Esophagus squamous epithelium (tissue), 5 donors: Measurements from ENCODE around the gene TROAP. TPM values are rescaled to one million over a fixed set of nuclear protein-coding genes. Genes with fewer than 3 reads are reported as not detected.
"Not testable (repeated sequence)": the region's sequence is repeated elsewhere in the genome, so short reads cannot be mapped to it uniquely, and the experiment has no call there.

Experiments
- DNase-seq: peaks from one replicate; lab custom pipeline; 2025; lab: John Stamatoyannopoulos, UW
- H3K27ac ChIP-seq, 4 donors: fragments of 200-600 bp; sonication (generic); one replicate each; pipeline ENCODE4 v1.5.1; 2016 to 2019; ENCODE audit warnings: mild to moderate bottlenecking in 1 of 4
- H3K27me3 ChIP-seq, 4 donors: fragments of 200-600 bp; sonication (generic); 1 replicate in 3 of 4; 2 replicates in 1 of 4; pipeline versions ENCODE4 v1.5.1 to v1.6.0; 2017 to 2021; ENCODE audit warnings: antibody characterized with exemption in 1 of 4
- H3K36me3 ChIP-seq, 3 donors: fragments of 200-600 bp; sonication (generic); one replicate each; pipeline ENCODE4 v1.5.1; 2016 to 2019
- H3K4me1 ChIP-seq, 3 donors: fragments of 200-600 bp; sonication (generic); one replicate each; pipeline ENCODE4 v1.5.1; 2017 to 2019
- H3K4me3 ChIP-seq, 4 donors: fragments of 200-600 bp; sonication (generic); 1 replicate in 3 of 4; 2 replicates in 1 of 4; pipeline ENCODE4 v1.5.1; 2016 to 2019; ENCODE audit warnings: mild to moderate bottlenecking in 2 of 4, moderate library complexity in 1 of 4
- H3K9me3 ChIP-seq, 3 donors: fragments of 200-600 bp; sonication (generic); one replicate each; pipeline ENCODE4 v1.5.1; 2016 to 2019
- POLR2A ChIP-seq, 4 donors: fragments of 450-650 bp; IDR thresholded peaks; one replicate each; pipeline ENCODE4 v1.6.1; 2017; ENCODE audit warnings: antibody characterized with exemption in 4 of 4, mild to moderate bottlenecking in 4 of 4, moderate library complexity in 3 of 4
- WGBS, 2 donors: methylation state at CpG; one replicate each; pipeline ENCODE4 v1.1.5; 2018; 5-methylcytosine and 5-hydroxymethylcytosine counted together
- intact Hi-C: fragments of 100-400 bp; cut with DNase I; formaldehyde crosslinking; loops from one replicate; pipeline ENCODE4 v1.15.0; 2022
- total RNA-seq, 4 donors: library from RNA; depleted of rRNA; stranded (reverse); fragments of >200 nt; gene quantifications; one replicate each; pipeline ENCODE4 v1.1.0, GENCODE V29; 2016
- TF ChIP-seq, protein P1 (sequence below), 6 experiments: fragments of 450-650 bp in 4 of 6; fragments of 200-600 bp in 2 of 6; sonication (generic) in 2 of 6; IDR thresholded peaks; one replicate each; pipeline ENCODE4 v1.5.1; 2016 to 2019; ENCODE audit warnings: antibody characterized with exemption in 6 of 6, mild to moderate bottlenecking in 4 of 6, moderate library complexity in 4 of 6
- donor health status: DM: yes; HTN: yes; CAD: no.

TROAP gene
- total RNA-seq, 4 donors from 2014 or later: 4.6 to 17.5 (median 8.8) TPM

DNA sequence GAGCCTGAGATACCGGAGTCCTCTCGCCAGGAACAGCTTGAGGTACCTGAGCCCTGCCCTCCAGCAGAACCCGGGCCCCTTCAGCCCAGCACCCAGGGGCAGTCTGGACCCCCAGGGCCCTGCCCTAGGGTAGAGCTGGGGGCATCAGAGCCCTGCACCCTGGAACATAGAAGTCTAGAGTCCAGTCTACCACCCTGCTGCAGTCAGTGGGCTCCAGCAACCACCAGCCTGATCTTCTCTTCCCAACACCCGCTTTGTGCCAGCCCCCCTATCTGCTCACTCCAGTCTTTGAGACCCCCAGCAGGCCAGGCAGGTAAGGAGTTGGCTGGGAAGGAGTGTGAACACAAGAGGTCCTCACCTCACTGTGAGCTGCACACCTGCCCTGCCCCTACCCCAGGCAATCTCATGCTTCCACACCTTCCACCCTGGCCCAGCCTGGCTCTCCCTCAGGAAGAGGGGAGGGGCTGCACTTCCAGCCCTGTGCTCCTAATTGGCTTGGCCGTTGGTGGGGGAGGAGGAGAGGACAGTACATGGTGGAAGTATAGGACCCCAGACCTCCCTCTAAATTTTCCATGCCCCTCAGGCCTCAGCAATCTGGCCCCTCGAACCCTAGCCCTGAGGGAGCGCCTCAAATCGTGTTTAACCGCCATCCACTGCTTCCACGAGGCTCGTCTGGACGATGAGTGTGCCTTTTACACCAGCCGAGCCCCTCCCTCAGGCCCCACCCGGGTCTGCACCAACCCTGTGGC, 7.8 kb downstream of the TROAP start:
- no peak for DNase-seq
- 60% methylated on average over 5 of the region's 14 CpGs; no CpG with 5 or more reads in 1 of the 2 donors for WGBS, 2 donors
- H3K27ac ChIP-seq: no peak overlapping the region
- intact Hi-C loops: no loop called here
- peaks cover 0 to 17% (median 5%) of the 10 kb centered on the region in 3 donors for H3K4me1 ChIP-seq
- peaks cover 2 to 53% (median 10%) of the 10 kb centered on the region in 4 donors for H3K27me3 ChIP-seq
- H3K36me3 ChIP-seq: peaks cover 0 to 8% (median 0%) of the 10 kb centered on the region in 3 donors
- no peaks in the 10 kb centered on the region for H3K9me3 ChIP-seq
- no peak overlapping the region for H3K4me3 ChIP-seq
- TF ChIP-seq POLR2A (IDR thresholded peaks at IDR 0.05): no peak
- TF ChIP-seq, protein P1, sequence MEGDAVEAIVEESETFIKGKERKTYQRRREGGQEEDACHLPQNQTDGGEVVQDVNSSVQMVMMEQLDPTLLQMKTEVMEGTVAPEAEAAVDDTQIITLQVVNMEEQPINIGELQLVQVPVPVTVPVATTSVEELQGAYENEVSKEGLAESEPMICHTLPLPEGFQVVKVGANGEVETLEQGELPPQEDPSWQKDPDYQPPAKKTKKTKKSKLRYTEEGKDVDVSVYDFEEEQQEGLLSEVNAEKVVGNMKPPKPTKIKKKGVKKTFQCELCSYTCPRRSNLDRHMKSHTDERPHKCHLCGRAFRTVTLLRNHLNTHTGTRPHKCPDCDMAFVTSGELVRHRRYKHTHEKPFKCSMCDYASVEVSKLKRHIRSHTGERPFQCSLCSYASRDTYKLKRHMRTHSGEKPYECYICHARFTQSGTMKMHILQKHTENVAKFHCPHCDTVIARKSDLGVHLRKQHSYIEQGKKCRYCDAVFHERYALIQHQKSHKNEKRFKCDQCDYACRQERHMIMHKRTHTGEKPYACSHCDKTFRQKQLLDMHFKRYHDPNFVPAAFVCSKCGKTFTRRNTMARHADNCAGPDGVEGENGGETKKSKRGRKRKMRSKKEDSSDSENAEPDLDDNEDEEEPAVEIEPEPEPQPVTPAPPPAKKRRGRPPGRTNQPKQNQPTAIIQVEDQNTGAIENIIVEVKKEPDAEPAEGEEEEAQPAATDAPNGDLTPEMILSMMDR (IDR thresholded peaks at IDR 0.05): no peak

DNA sequence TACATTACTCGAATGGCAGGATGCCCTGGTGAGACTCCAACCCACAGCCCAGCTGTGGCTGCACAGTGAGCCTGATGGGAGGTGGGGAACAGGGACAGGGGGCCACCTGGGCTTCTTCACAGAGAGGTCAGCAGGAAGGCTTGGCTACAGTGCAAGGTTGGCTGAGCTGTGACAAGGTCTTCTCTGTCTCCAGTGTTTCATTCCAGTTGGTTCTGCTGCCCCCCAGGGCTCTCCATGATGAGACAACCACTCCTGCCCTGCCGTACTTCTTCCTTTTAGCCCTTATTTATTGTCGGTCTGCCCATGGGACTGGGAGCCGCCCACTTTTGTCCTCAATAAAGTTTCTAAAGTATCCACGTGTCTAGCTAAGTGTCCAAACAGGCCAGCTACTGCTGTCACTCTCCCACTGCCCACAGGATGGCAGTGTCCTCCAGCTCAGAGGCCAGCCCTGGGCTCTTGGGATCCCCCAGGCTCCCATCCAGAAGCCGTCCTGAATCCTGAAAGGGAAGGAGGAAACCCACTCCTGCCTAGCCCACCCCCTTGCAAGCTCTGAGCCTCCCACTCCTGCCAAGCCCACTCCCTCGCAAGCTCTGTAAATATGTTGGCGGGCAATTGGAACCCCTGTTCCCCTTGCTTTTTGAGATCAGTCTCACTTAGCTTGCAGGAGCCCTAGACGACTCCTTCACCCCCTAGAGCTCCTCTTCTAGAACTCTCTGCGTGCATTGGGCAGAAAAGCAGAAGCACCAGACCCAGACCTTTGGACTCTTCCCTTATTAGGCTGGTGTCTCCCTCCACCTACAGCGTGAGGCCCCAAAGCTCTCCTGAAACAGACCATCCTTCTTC, 8.5 kb downstream of the TROAP start:
- intact Hi-C loops: no loop called here
- 45 to 47% methylated on average over 8 to 9 of the region's 11 CpGs for whole genome bisulfite sequencing, 2 donors
- peaks cover 10 to 61% (median 18%) of the 10 kb centered on the region in 4 donors for H3K27me3 ChIP-seq

DNA sequence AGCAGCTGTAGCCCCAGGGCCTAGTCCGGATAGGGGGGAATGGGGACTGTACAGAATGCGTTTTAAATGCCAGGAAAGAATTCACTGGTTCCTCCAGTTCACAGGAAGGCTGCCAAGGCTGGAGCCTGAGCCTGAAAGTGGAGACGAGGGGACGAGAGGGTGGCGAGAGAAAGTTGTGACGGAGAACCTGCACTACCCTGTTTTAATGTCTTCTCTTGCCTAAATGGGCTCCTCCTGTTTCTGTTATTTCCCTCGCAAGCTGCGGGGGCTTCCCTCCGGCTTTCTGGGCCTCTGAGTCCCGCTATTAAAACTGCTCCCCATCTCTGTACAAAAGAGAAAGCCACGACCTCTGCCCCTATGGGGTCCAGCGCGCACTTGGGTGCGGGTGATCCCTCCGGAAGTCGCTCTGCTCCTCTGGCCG, 9.4 kb downstream of the TROAP start:
- no peak for TF ChIP-seq POLR2A (IDR thresholded peaks at IDR 0.05)
- no peak for DNase-seq
- Histone ChIP-seq H3K4me1 (peaks cover 9 to 32% (median 15%) of the 10 kb centered on the region in 3 donors), H3K36me3 (peaks cover 0 to 8% (median 0%) of the 10 kb centered on the region in 3 donors), H3K27me3 (peaks cover 13 to 70% (median 21%) of the 10 kb centered on the region in 4 donors), H3K9me3 (no peaks in the 10 kb centered on the region), H3K27ac (no peak overlapping the region), H3K4me3 (peak overlapping the region in 2 of 4 donors; percentile 20 to 45)
- WGBS, 2 donors: 65 to 72% methylated on average over 13 to 16 of the region's 17 CpGs
- intact Hi-C loops: no loop called here

More for the DNA sequence above, 8.5 kb downstream of the TROAP start:
- no peak for TF ChIP-seq POLR2A (IDR thresholded peaks at IDR 0.05)
- TF ChIP-seq, protein P1 (IDR thresholded peaks at IDR 0.05): peak; percentile 36 to 79 (median 58)
- peaks cover 0 to 8% (median 0%) of the 10 kb centered on the region in 3 donors for H3K36me3 ChIP-seq
- no peak for DNase-seq
- H3K27ac ChIP-seq: no peak overlapping the region
- H3K4me1 ChIP-seq: peaks cover 4 to 24% (median 7%) of the 10 kb centered on the region in 3 donors
- no peak overlapping the region for H3K4me3 ChIP-seq
- H3K9me3 ChIP-seq: no peaks in the 10 kb centered on the region

DNA sequence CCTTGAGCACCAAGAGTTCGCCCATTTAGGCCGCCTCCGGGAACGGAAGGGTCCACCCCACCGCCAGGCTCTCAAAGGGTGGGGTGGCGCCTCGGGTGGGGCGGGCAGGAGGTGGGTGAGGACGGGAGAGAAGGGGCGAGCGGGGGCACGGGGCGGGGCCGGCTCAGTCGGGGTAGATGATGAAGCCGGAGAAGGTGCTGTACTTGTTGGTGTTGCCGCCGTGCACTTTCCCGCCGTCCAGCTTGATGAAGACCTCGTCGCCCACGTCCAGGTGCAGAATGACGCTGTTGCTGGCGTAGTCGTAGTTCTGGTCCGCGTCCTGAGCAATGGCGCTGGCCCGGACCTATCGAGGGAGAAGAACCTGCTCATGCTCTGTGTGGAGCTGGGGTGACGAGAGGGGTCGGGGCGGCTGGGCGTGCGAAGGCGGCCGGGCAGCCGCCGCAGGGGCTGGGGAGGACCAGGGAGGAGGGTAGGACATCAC, 9.9 kb downstream of the TROAP start:
- no peak for TF ChIP-seq POLR2A (IDR thresholded peaks at IDR 0.05)
- TF ChIP-seq, protein P1 (IDR thresholded peaks at IDR 0.05): no peak
- no peaks in the 10 kb centered on the region for H3K9me3 ChIP-seq
- intact Hi-C loops: no loop called here
- WGBS, 2 donors: 10 to 27% methylated on average over 16 to 19 of the region's 40 CpGs
- DNase-seq: no peak
- H3K36me3 ChIP-seq: peaks cover 0 to 8% (median 0%) of the 10 kb centered on the region in 3 donors
- H3K27me3 ChIP-seq: peaks cover 13 to 75% (median 23%) of the 10 kb centered on the region in 4 donors
- peak overlapping the region in 3 of 4 donors; percentile 3 to 45 (median 20) for H3K4me3 ChIP-seq
- no peak overlapping the region for H3K27ac ChIP-seq
- peaks cover 9 to 35% (median 15%) of the 10 kb centered on the region in 3 donors for H3K4me1 ChIP-seq

DNA sequence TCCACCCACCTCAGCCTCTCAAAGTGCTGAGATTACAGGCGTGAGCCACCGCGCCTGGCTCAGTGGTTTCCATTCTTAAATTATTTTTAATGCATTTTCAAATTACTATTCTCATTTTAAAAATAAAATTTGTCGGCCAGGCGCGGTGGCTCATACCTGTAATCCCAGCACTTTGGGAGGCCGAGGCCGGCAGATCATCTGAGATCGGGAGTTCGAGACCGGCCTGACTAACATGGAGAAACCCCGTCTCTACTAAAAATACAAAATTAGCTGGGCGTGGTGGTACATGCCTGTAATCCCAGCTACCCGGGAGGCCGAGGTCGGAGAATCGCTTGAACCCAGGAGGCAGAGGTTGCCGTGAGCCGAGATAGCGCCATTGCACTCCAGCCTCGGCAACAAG, 10.7 kb downstream of the TROAP start:
- H3K4me3 ChIP-seq, H3K27ac ChIP-seq, DNase-seq, H3K36me3 ChIP-seq, intact Hi-C loops, H3K9me3 ChIP-seq: not testable (repeated sequence)
- Histone ChIP-seq H3K27me3 (peaks cover 13 to 83% (median 27%) of the 10 kb centered on the region in 4 donors), H3K4me1 (peaks cover 9 to 35% (median 15%) of the 10 kb centered on the region in 3 donors)
- WGBS, 2 donors: 53 to 69% methylated on average over 18 to 20 of the region's 21 CpGs
